IPS-20b (cell line): ENCODE results near the gene DEDD2.
A peak's percentile ranks its signal among the peaks of the same experiment; 100 is the strongest.
"Not testable (repeated sequence)": the region's sequence is repeated elsewhere in the genome, so short reads cannot be mapped to it uniquely, and the experiment has no call there.

Experiments
- H3K27ac ChIP-seq: one replicate; pipeline ENCODE4 v1.5.1; 2013; ENCODE audit warnings: low read length
- H3K27me3 ChIP-seq: 2 replicates; pipeline ENCODE4 v1.6.1; 2013; ENCODE audit warnings: mild to moderate bottlenecking, low read length, inconsistent platforms; ENCODE audit not compliant: insufficient read depth
- H3K36me3 ChIP-seq: 2 replicates; pipeline ENCODE4 v1.6.1; 2013; ENCODE audit warnings: low read depth, mild to moderate bottlenecking, inconsistent platforms, low read length, moderate library complexity; ENCODE audit not compliant: insufficient read depth
- H3K4me1 ChIP-seq: 2 replicates; pipeline ENCODE4 v1.6.1; 2013; ENCODE audit warnings: mild to moderate bottlenecking, control low read depth, inconsistent platforms, low read length, moderate library complexity; ENCODE audit not compliant: insufficient read depth
- H3K4me3 ChIP-seq: 2 replicates; pipeline ENCODE4 v1.5.1; 2013; ENCODE audit warnings: mild to moderate bottlenecking, low read length, inconsistent platforms
- H3K9ac ChIP-seq: 2 replicates; pipeline ENCODE4 v1.6.1; 2013; ENCODE audit warnings: low read depth, mild to moderate bottlenecking, inconsistent platforms, low read length, moderate library complexity
- H3K9me3 ChIP-seq: 2 replicates; pipeline ENCODE4 v1.6.1; 2013; ENCODE audit warnings: mild to moderate bottlenecking, low read depth, low read length, inconsistent platforms; ENCODE audit not compliant: insufficient read depth

Gene DEDD2, protein sequence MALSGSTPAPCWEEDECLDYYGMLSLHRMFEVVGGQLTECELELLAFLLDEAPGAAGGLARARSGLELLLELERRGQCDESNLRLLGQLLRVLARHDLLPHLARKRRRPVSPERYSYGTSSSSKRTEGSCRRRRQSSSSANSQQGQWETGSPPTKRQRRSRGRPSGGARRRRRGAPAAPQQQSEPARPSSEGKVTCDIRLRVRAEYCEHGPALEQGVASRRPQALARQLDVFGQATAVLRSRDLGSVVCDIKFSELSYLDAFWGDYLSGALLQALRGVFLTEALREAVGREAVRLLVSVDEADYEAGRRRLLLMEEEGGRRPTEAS

GRCh38 chr19:42217520-42218437, at the start of gene DEDD2:
Gene DEDD2, minus strand, starts transcription at chr19:42217677. Its CDS starts 670 bp downstream, at chr19:42217007.
- Histone ChIP-seq H3K36me3 (peaks cover 33% of the 10 kb centered on the region), H3K4me3 (peak within 1 kb of the TSS; percentile 90), H3K9ac (peak within 1 kb of the TSS; percentile 89), H3K9me3 (no peaks in the 10 kb centered on the region), H3K27ac (peak within 1 kb of the TSS; percentile 75), H3K4me1 (peaks cover 8% of the 10 kb centered on the region; the same call in 1 of the 2 replicates), H3K27me3 (no peaks in the 10 kb centered on the region)

DNA sequence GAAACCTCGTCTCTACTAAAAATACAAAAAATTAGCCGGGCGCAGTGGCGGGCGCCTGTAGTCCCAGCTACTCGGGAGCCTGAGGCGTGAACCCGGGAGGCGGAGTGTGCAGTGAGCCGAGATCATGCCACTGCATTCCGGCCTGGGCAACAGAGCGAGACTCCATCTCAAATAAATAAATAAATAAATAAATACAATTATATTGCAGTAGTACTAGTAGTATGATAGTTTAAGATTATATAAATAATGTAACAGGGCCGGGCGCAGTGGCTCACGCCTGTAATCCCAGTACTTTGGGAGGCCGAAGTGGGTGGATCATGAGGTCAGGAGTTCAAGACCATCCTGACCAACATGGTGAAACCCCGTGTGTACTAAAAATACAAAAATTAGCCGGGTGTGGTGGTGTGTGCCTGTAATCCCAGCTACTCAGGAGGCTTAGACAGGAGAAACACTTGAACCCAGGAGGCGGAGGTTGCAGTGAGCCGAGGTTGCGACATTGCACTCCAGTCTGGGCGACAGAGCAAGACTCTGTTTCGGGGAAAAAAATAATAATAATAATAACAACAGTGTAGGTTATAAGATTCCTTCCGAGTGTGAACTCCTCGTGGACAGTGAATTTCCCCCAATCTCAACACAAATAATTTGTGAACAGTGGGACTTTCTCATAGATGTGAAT, 49.6 kb upstream of the DEDD2 start:
- not testable (repeated sequence) for H3K36me3 ChIP-seq, H3K27me3 ChIP-seq, H3K4me1 ChIP-seq, H3K9me3 ChIP-seq, H3K27ac ChIP-seq
- peak overlapping the region; percentile 96; the same call in 1 of the 2 replicates for H3K4me3 ChIP-seq
- peak overlapping the region; percentile 99; the same call in 1 of the 2 replicates for H3K9ac ChIP-seq

GRCh38 chr19:42266105-42266504, 48.6 kb upstream of the DEDD2 start:
- H3K27ac ChIP-seq, H3K4me1 ChIP-seq: not testable (repeated sequence)

DNA sequence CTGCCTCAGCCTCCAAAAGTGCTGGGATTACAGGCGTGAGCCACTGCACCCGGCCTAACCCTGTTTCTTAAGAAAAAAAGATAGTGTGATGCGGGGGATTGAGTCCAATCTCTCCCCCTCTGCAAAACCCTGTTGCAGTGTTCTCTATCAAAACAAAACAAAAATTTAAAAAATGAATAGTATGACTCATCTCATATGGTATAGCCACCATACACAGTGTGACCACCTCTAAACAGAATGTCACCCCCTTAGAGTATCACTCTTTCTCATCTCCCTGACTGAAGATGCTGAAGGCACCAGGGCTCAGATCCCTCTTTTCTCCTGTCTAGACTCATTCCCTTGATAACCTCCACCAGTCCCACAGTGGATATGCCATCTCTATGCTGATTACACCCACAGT, 44.3 kb upstream of the DEDD2 start:
- Histone ChIP-seq H3K9ac (no peak overlapping the region), H3K9me3 (no peaks in the 10 kb centered on the region), H3K4me3 (no peak overlapping the region), H3K36me3 (no peaks in the 10 kb centered on the region), H3K27ac (no peak overlapping the region), H3K27me3 (peaks cover 8% of the 10 kb centered on the region), H3K4me1 (no peaks in the 10 kb centered on the region)

More at GRCh38 chr19:42266105-42266504, 48.6 kb upstream of the DEDD2 start:
- not testable (repeated sequence) for H3K27me3 ChIP-seq, H3K4me3 ChIP-seq, H3K9ac ChIP-seq, H3K36me3 ChIP-seq, H3K9me3 ChIP-seq

DNA sequence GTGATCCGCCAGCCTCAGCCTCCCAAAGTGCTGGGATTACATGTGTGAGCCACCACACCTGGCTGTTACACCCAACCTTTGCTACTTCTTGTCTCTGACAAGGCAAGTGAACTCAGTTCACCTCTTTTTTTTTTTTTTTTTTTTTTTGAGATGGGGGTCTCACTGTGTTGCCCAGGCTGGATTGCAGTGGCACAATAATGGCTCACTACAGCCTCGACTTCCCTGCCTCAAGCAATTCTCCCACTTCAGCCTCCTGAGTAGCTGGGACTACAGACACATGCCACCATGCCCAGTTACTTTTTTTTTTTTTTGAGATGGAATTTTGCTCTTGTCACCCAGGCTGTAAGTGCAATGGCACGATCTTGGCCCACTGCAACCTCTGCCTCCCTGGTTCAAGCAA, 40.4 kb upstream of the DEDD2 start:
- not testable (repeated sequence) for H3K4me1 ChIP-seq, H3K9me3 ChIP-seq, H3K27ac ChIP-seq, H3K36me3 ChIP-seq, H3K4me3 ChIP-seq, H3K9ac ChIP-seq
- peaks cover 14% of the 10 kb centered on the region for H3K27me3 ChIP-seq

GRCh38 chr19:42255766-42256745, 38.6 kb upstream of the DEDD2 start:
- Histone ChIP-seq H3K9ac (peak overlapping the region; percentile 65; the same call in 1 of the 2 replicates), H3K9me3 (no peaks in the 10 kb centered on the region), H3K4me3 (peak overlapping the region; percentile 73), H3K36me3 (no peaks in the 10 kb centered on the region), H3K4me1 (peaks cover 6% of the 10 kb centered on the region; the same call in 1 of the 2 replicates), H3K27ac (no peak overlapping the region), H3K27me3 (peaks cover 14% of the 10 kb centered on the region; the same call in 1 of the 2 replicates)

GRCh38 chr19:42254850-42255765, 37.6 kb upstream of the DEDD2 start, which contains the start of gene ERF:
Gene ERF, minus strand, starts transcription at chr19:42255128. Its CDS starts 129 bp downstream, at chr19:42254999.
- Histone ChIP-seq H3K27ac (peak within 1 kb of the TSS; percentile 95), H3K4me3 (peak within 1 kb of the TSS; percentile 88), H3K4me1 (peaks cover 6% of the 10 kb centered on the region; the same call in 1 of the 2 replicates), H3K27me3 (peaks cover 14% of the 10 kb centered on the region; the same call in 1 of the 2 replicates), H3K9ac (peak within 1 kb of the TSS; percentile 94), H3K36me3 (peaks cover 4% of the 10 kb centered on the region; the same call in 1 of the 2 replicates), H3K9me3 (no peaks in the 10 kb centered on the region)

DNA sequence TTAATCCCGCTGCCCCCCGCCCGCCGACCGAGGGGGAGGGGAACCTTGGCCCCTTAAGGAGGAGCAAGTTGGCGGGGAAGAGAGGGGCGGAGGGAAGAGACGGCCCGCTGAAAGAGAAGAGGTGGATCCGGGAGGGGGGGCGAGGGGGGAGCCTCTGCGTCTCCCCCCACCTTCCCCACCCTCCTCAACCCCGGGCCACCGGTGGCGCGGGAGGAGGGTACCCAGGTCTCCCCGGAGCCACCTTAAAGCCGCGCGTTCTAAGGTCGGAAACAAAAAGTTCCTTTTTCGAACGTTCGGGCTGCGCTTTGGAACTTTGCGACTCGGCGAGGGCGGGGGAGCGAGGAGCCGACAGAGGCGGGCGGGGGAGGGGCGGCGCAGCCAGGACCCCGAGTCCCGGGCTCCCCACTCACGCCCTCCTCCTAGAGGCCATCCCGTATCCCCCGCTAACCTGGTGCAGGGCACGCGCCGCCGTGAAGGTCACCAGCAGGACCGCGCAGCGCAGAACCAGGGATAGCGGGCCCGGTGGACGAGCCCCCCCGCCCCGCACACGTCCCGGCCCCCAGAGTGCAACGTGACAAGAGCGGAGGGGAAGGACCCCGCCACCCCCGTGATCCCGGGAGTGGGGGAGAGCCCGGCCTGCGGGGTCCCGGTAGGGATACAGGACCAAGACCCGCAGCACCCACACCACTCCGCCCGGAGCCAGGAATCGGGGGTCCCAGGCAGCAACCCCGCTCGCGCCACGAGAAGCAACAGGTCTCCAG, 36.8 kb upstream of the DEDD2 start:
- H3K27ac ChIP-seq, result peak overlapping the region; percentile 95
- peaks cover 14% of the 10 kb centered on the region; the same call in 1 of the 2 replicates for H3K27me3 ChIP-seq
- H3K36me3 ChIP-seq, result peaks cover 12% of the 10 kb centered on the region; the same call in 1 of the 2 replicates
- H3K4me3 ChIP-seq, result peak overlapping the region; percentile 88
- no peaks in the 10 kb centered on the region for H3K9me3 ChIP-seq
- peak overlapping the region; percentile 94 for H3K9ac ChIP-seq
- H3K4me1 ChIP-seq, result peaks cover 6% of the 10 kb centered on the region; the same call in 1 of the 2 replicates
